Neural cell (in vitro differentiated cells): ENCODE data around the gene PTPN21.

Experiments used
- EP300 ChIP-seq: fragments of 450-650 bp; conservative IDR thresholded peaks from 2 replicates; pipeline ENCODE4 v1.6.1; 2014; ENCODE audit warnings: antibody characterized with exemption, mild to moderate bottlenecking, moderate library complexity; ENCODE audit not compliant: poor library complexity, severe bottlenecking
- EZH2 ChIP-seq: fragments of 200-600, 300-800 bp; shearing (Covaris generic), sonication (generic); IDR thresholded peaks from 2 replicates; pipeline ENCODE4 v1.6.1; 2014; ENCODE audit warnings: antibody characterized with exemption, low read length, borderline replicate concordance, mild to moderate bottlenecking; ENCODE audit not compliant: insufficient read depth, poor library complexity, severe bottlenecking
- POLR2AphosphoS5 ChIP-seq: IDR thresholded peaks from 2 replicates; pipeline ENCODE4 v1.6.1; 2012
- TAF1 ChIP-seq: IDR thresholded peaks from 2 replicates; pipeline ENCODE4 v1.6.1; 2012; ENCODE audit warnings: low read depth
- TF ChIP-seq, protein P1 (sequence below): fragments of 450-650 bp; IDR thresholded peaks from 2 replicates; pipeline ENCODE4 v1.5.1; 2014; ENCODE audit warnings: antibody characterized with exemption, mild to moderate bottlenecking, moderate library complexity; ENCODE audit not compliant: poor library complexity, severe bottlenecking

GRCh38 chr14:88502740-88503139 is 52.1 kb downstream of the PTPN21 start:
- TF ChIP-seq POLR2AphosphoS5 = no peak
- TF ChIP-seq, protein P1, sequence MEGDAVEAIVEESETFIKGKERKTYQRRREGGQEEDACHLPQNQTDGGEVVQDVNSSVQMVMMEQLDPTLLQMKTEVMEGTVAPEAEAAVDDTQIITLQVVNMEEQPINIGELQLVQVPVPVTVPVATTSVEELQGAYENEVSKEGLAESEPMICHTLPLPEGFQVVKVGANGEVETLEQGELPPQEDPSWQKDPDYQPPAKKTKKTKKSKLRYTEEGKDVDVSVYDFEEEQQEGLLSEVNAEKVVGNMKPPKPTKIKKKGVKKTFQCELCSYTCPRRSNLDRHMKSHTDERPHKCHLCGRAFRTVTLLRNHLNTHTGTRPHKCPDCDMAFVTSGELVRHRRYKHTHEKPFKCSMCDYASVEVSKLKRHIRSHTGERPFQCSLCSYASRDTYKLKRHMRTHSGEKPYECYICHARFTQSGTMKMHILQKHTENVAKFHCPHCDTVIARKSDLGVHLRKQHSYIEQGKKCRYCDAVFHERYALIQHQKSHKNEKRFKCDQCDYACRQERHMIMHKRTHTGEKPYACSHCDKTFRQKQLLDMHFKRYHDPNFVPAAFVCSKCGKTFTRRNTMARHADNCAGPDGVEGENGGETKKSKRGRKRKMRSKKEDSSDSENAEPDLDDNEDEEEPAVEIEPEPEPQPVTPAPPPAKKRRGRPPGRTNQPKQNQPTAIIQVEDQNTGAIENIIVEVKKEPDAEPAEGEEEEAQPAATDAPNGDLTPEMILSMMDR = no peak
- TF ChIP-seq EP300 = no peak
- no peak for TF ChIP-seq TAF1
- TF ChIP-seq EZH2 = no peak
